HCT116 (cell line): Measurements from ENCODE around the gene CHDH. TPM values are rescaled to one million over a fixed set of nuclear protein-coding genes. Genes with fewer than 3 reads are reported as not detected.

Source experiments
- ATAC-seq: fragments of 200-7000 bp; cut with Tn5 transposase; 2 replicates; pipeline ENCODE4 v1.9.1; 2020; ENCODE audit warnings: mild to moderate bottlenecking, moderate library complexity
- BruUV-seq: library from RNA; stranded (reverse); fragments of 400-500 nt; replicated peaks from 2 replicates; lab custom pipeline; 2021; lab: Mats Ljungman, UMichigan
- CTCF ChIA-PET: fragments of 300-600 bp; sonication (Branson Sonifier 250); formaldehyde crosslinking; loops from one replicate; lab custom pipeline; 2021; ENCODE audit warnings: antibody characterized with exemption; lab: Charles Lee
- POLR2A ChIA-PET: fragments of 300-600, 350-600 bp; sonication (Branson Sonifier 250); formaldehyde crosslinking; loops from one replicate; lab custom pipeline; 2021; ENCODE audit warnings: antibody characterized with exemption; lab: Charles Lee
- RAD21 ChIA-PET, 2 experiments: fragments of 300-600 bp; sonication (Branson Sonifier 250); formaldehyde crosslinking; loops; one replicate each; lab custom pipeline; 2023; ENCODE audit warnings: low total read pairs in 2 of 2; ENCODE audit not compliant: uncharacterized antibody in 2 of 2, unreplicated experiment in 2 of 2, low non-redundant PET in 1 of 2; lab: Charles Lee
- DNase-seq: peaks from one replicate; pipeline ENCODE4 v3.0.0-alpha.2; 2010; ENCODE audit warnings: low read depth, low spot score
- H2AFZ ChIP-seq: fragments of 200-600 bp; shearing (Covaris generic), sonication (generic); 2 replicates; pipeline ENCODE4 v1.6.1; 2017; ENCODE audit warnings: low read depth, mixed run types, mixed read lengths, antibody characterized with exemption, low read length; ENCODE audit not compliant: poor library complexity, severe bottlenecking
- H3K27ac ChIP-seq: 2 replicates; pipeline ENCODE4 v1.5.1; 2012; ENCODE audit warnings: low read depth, low read length
- H3K27me3 ChIP-seq: fragments of 200-600 bp; sonication (generic); 2 replicates; pipeline ENCODE4 v1.6.1; 2016; ENCODE audit warnings: mixed run types, low read length, mixed read lengths; ENCODE audit not compliant: insufficient read depth
- H3K36me3 ChIP-seq, 2 experiments: fragments of 200-500 bp in 1 of 2; fragments of 200-600 bp in 1 of 2; sonication (Bioruptor generic) in 1 of 2; sonication (generic) in 1 of 2; 2 replicates each; pipeline versions ENCODE4 v1.5.1 to v1.6.1; 2014 to 2016; ENCODE audit warnings: low read length in 2 of 2, inconsistent platforms in 1 of 2, mixed read lengths in 1 of 2, mixed run types in 1 of 2; ENCODE audit not compliant: insufficient read depth in 2 of 2, control insufficient read depth in 1 of 2
- H3K4me1 ChIP-seq, 2 experiments: fragments of 200-600 bp in 1 of 2; sonication (generic) in 1 of 2; 2 replicates each; pipeline versions ENCODE4 v1.5.1 to v1.6.1; 2012 to 2017; ENCODE audit warnings: low read length in 2 of 2, inconsistent platforms in 1 of 2, mild to moderate bottlenecking in 1 of 2, mixed read lengths in 1 of 2, mixed run types in 1 of 2, moderate library complexity in 1 of 2; ENCODE audit not compliant: insufficient read depth in 2 of 2, control insufficient read depth in 1 of 2
- H3K4me2 ChIP-seq: fragments of 200-600 bp; sonication (generic); 2 replicates; pipeline ENCODE4 v1.6.1; 2017; ENCODE audit warnings: mixed run types, low read length, mixed read lengths
- H3K4me3 ChIP-seq, 2 experiments: fragments of 200-600 bp in 1 of 2; sonication (generic) in 1 of 2; replicated peaks in 1 of 2; 2 replicates each; pipeline ENCODE4 v1.5.1; 2011 to 2016; ENCODE audit warnings: low read length in 2 of 2, control low read depth in 1 of 2, low read depth in 1 of 2, mild to moderate bottlenecking in 1 of 2, mixed read lengths in 1 of 2, mixed run types in 1 of 2
- H3K79me2 ChIP-seq: fragments of 200-600 bp; sonication (generic); 2 replicates; pipeline ENCODE4 v1.6.1; 2017; ENCODE audit warnings: mild to moderate bottlenecking, mixed run types, low read length, moderate library complexity, mixed read lengths; ENCODE audit not compliant: insufficient read depth
- H3K9ac ChIP-seq: fragments of 200-600 bp; sonication (generic); 2 replicates; pipeline ENCODE4 v1.6.1; 2016; ENCODE audit warnings: low read length, mixed read lengths
- H3K9me2 ChIP-seq: fragments of 200-600 bp; sonication (generic), shearing (Covaris generic); 2 replicates; pipeline ENCODE4 v1.6.1; 2017; ENCODE audit warnings: mixed run types, mild to moderate bottlenecking, moderate library complexity; ENCODE audit not compliant: insufficient read depth
- H3K9me3 ChIP-seq, 2 experiments: fragments of 200-500 bp in 1 of 2; fragments of 200-600 bp in 1 of 2; sonication (Bioruptor generic) in 1 of 2; sonication (generic) in 1 of 2; 2 replicates each; pipeline ENCODE4 v1.6.1; 2014 to 2017; ENCODE audit warnings: low read length in 2 of 2, mixed read lengths in 2 of 2, inconsistent platforms in 1 of 2, low read depth in 1 of 2, mild to moderate bottlenecking in 1 of 2, mixed run types in 1 of 2, moderate library complexity in 1 of 2; ENCODE audit not compliant: control insufficient read depth in 1 of 2, insufficient read depth in 1 of 2
- H4K20me1 ChIP-seq: fragments of 200-600 bp; sonication (generic), shearing (Covaris generic); 2 replicates; pipeline ENCODE4 v1.6.1; 2017; ENCODE audit warnings: mixed run types, mild to moderate bottlenecking, moderate library complexity; ENCODE audit not compliant: insufficient read depth
- JUND ChIP-seq: IDR thresholded peaks from 2 replicates; pipeline ENCODE4 v1.6.1; 2012
- POLR2A ChIP-seq: IDR thresholded peaks from 2 replicates; pipeline ENCODE4 v1.7.0; 2011; ENCODE audit warnings: borderline replicate concordance; ENCODE audit not compliant: insufficient read depth, insufficient read length; ENCODE audit errors: extremely low read depth
- SIN3A ChIP-seq: IDR thresholded peaks from 2 replicates; pipeline ENCODE4 v1.6.1; 2012; ENCODE audit warnings: low read depth
- SRF ChIP-seq: IDR thresholded peaks from 2 replicates; pipeline ENCODE4 v1.6.1; 2012; ENCODE audit warnings: low read depth
- YY1 ChIP-seq: IDR thresholded peaks from 2 replicates; pipeline ENCODE4 v1.6.1; 2011; ENCODE audit warnings: low read length, low read depth, moderate library complexity, mild to moderate bottlenecking; ENCODE audit not compliant: insufficient replicate concordance; ENCODE audit errors: extremely low read depth
- ZNF274 ChIP-seq: fragments of 200-500 bp; sonication (Bioruptor generic); IDR thresholded peaks from 2 replicates; pipeline ENCODE4 v1.6.1; 2014; ENCODE audit warnings: mild to moderate bottlenecking, low read depth, low read length, inconsistent platforms
- intact Hi-C: fragments of 100-400 bp; cut with micrococcal nuclease; formaldehyde crosslinking; loops from 2 replicates; pipeline ENCODE4 v1.10.0; 2022
- total RNA-seq: library from RNA; stranded (reverse); gene quantifications from one replicate; pipeline ENCODE4 v1.2.1, GENCODE V29; 2021; ENCODE audit not compliant: unreplicated experiment
- TF ChIP-seq, protein P1 (sequence below): IDR thresholded peaks from 2 replicates; pipeline ENCODE4 v1.6.1; 2012; ENCODE audit warnings: low read depth
- TF ChIP-seq, protein P2 (sequence below): IDR thresholded peaks from 2 replicates; pipeline ENCODE4 v1.6.1; 2012
- TF ChIP-seq, protein P3 (sequence below): IDR thresholded peaks from 2 replicates; pipeline ENCODE4 v1.6.1; 2011; ENCODE audit warnings: mild to moderate bottlenecking, low read length, moderate library complexity; ENCODE audit not compliant: insufficient replicate concordance; ENCODE audit errors: extremely low read depth
- TF ChIP-seq, protein P4 (sequence below): IDR thresholded peaks from 2 replicates; pipeline ENCODE4 v1.6.1; 2012

Gene CHDH
- total RNA-seq, 1 experiment from 2014 or later = 10.8 TPM

DNA sequence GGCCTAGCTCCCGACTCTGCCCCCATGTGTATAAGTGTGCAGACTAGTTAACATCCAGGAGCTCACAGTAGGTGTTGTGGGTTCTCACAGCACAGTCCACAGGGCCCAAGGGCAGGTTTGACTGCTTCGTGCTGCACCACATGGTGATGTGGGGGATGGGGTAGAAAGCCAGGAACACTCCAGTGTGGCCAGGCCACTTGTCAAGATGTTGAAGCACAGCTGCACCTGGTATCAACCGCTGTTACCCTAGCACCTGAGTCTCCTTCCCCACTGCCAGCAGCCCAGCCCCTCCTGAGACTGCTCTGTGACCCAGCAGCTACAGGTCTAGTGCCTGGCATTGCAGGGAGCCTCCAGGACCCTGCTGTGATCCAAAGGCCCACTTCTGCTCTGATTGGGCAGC lies 53.4 kb downstream of the CHDH start (continued):
- TF ChIP-seq, protein P1, sequence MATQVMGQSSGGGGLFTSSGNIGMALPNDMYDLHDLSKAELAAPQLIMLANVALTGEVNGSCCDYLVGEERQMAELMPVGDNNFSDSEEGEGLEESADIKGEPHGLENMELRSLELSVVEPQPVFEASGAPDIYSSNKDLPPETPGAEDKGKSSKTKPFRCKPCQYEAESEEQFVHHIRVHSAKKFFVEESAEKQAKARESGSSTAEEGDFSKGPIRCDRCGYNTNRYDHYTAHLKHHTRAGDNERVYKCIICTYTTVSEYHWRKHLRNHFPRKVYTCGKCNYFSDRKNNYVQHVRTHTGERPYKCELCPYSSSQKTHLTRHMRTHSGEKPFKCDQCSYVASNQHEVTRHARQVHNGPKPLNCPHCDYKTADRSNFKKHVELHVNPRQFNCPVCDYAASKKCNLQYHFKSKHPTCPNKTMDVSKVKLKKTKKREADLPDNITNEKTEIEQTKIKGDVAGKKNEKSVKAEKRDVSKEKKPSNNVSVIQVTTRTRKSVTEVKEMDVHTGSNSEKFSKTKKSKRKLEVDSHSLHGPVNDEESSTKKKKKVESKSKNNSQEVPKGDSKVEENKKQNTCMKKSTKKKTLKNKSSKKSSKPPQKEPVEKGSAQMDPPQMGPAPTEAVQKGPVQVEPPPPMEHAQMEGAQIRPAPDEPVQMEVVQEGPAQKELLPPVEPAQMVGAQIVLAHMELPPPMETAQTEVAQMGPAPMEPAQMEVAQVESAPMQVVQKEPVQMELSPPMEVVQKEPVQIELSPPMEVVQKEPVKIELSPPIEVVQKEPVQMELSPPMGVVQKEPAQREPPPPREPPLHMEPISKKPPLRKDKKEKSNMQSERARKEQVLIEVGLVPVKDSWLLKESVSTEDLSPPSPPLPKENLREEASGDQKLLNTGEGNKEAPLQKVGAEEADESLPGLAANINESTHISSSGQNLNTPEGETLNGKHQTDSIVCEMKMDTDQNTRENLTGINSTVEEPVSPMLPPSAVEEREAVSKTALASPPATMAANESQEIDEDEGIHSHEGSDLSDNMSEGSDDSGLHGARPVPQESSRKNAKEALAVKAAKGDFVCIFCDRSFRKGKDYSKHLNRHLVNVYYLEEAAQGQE = no peak
- TF ChIP-seq SIN3A = no peak

DNA sequence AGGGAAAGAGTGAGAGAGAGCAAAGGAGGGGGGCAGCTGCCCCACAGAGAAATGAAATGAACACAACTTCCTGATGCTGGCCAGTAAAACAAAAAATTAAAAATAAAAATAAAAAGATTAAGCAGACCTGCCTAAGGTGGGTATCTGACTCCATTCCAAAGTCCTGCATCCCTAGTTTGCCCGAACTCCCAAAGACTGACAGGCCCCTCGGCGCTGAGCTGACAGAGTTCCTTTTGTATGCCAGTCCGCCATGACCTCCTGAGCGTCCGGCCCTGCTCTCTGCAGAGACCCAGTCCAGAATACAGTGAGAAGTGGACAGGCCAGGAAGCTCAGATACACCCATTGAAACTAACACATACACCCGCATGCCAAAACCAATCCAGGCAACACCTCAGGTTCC lies 54.9 kb downstream of the CHDH start:
- Histone ChIP-seq H3K9ac (no peak overlapping the region), H3K79me2 (no peaks in the 10 kb centered on the region), H3K4me2 (no peak overlapping the region), H3K4me1 (peaks cover 0 to 12% of the 10 kb centered on the region in 2 experiments; a peak in 1 of 4 replicates)
- DNase-seq (no peak), ATAC-seq (no peak)
- CTCF ChIA-PET = no interaction called here
- TF ChIP-seq, protein P2, sequence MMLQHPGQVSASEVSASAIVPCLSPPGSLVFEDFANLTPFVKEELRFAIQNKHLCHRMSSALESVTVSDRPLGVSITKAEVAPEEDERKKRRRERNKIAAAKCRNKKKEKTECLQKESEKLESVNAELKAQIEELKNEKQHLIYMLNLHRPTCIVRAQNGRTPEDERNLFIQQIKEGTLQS = no peak
- TF ChIP-seq SRF = no peak
- TF ChIP-seq YY1 = no peak
- TF ChIP-seq, protein P3, sequence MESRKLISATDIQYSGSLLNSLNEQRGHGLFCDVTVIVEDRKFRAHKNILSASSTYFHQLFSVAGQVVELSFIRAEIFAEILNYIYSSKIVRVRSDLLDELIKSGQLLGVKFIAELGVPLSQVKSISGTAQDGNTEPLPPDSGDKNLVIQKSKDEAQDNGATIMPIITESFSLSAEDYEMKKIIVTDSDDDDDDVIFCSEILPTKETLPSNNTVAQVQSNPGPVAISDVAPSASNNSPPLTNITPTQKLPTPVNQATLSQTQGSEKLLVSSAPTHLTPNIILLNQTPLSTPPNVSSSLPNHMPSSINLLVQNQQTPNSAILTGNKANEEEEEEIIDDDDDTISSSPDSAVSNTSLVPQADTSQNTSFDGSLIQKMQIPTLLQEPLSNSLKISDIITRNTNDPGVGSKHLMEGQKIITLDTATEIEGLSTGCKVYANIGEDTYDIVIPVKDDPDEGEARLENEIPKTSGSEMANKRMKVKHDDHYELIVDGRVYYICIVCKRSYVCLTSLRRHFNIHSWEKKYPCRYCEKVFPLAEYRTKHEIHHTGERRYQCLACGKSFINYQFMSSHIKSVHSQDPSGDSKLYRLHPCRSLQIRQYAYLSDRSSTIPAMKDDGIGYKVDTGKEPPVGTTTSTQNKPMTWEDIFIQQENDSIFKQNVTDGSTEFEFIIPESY = no peak
- TF ChIP-seq POLR2A = no peak
- TF ChIP-seq, protein P1 = no peak
- TF ChIP-seq, protein P4, sequence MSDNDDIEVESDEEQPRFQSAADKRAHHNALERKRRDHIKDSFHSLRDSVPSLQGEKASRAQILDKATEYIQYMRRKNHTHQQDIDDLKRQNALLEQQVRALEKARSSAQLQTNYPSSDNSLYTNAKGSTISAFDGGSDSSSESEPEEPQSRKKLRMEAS = no peak
- TF ChIP-seq JUND = no peak
- TF ChIP-seq SIN3A = no peak
- TF ChIP-seq ZNF274 = no peak
- TF ChIP-seq, all 23 proteins: peak for 0
- Histone ChIP-seq H3K36me3 (no peaks in the 10 kb centered on the region), H2AFZ (no peak overlapping the region), H3K9me3 (no peaks in the 10 kb centered on the region), H3K9me2 (no peaks in the 10 kb centered on the region), H3K27me3 (peaks cover 11% of the 10 kb centered on the region), H4K20me1 (no peaks in the 10 kb centered on the region), H3K27ac (no peak overlapping the region), H3K4me3 (no peak overlapping the region)
- no TSS peak for BruUV-seq
- ChIA-PET POLR2A (no interaction called here), RAD21 (no interaction called here)
- intact Hi-C loops = no loop called here
